HEK293 (cell line): Measurements from ENCODE around the gene TEX19.

ENCODE experiments used
- CTCF ChIA-PET: fragments of 350-600 bp; formaldehyde crosslinking; extraction: SDS; loops from one replicate; lab custom pipeline; 2021; ENCODE audit warnings: antibody characterized with exemption; lab: Yijun Ruan, JAX
- POLR2A ChIA-PET: fragments of 300-600 bp; formaldehyde crosslinking; extraction: SDS; loops from one replicate; lab custom pipeline; 2020; ENCODE audit warnings: antibody characterized with exemption, inconsistent platforms; lab: Yijun Ruan, JAX
- H3K27ac ChIP-seq: fragments of 200-500 bp; sonication (Bioruptor generic); 2 replicates; pipeline ENCODE4 v1.5.1; 2014; ENCODE audit warnings: low read depth, low read length, control low read depth, inconsistent platforms; ENCODE audit errors: extremely low read depth
- H3K36me3 ChIP-seq, 2 experiments: fragments of 200-500 bp in 1 of 2; sonication (Bioruptor generic) in 1 of 2; 1 replicate in 1 of 2; 2 replicates in 1 of 2; pipeline ENCODE4 v1.5.1; 2014 to 2017; ENCODE audit warnings: inconsistent platforms in 2 of 2, low read length in 2 of 2; ENCODE audit not compliant: control insufficient read depth in 2 of 2, insufficient read depth in 1 of 2
- H3K4me1 ChIP-seq: fragments of 200-500 bp; sonication (Bioruptor generic); 2 replicates; pipeline ENCODE4 v1.5.1; 2014; ENCODE audit warnings: mild to moderate bottlenecking, low read length, inconsistent platforms; ENCODE audit not compliant: control insufficient read depth, insufficient read depth
- H3K4me3 ChIP-seq: 2 replicates; pipeline ENCODE4 v1.5.1; 2011; ENCODE audit warnings: low read depth, mild to moderate bottlenecking, control low read depth, low read length, moderate library complexity
- H3K9me3 ChIP-seq: fragments of 200-500 bp; sonication (Bioruptor generic); 2 replicates; pipeline ENCODE4 v1.5.1; 2014; ENCODE audit warnings: low read depth, low read length, inconsistent platforms; ENCODE audit not compliant: control insufficient read depth, insufficient read depth
- OVOL3 ChIP-seq: fragments of 450-650 bp; formaldehyde crosslinking; IDR thresholded peaks from 2 replicates; pipeline ENCODE4 v1.5.1; 2016; ENCODE audit warnings: missing biosample characterization, missing genetic modification characterization
- TCF7L2 ChIP-seq: IDR thresholded peaks from 2 replicates; pipeline ENCODE4 v1.6.1; 2011; ENCODE audit warnings: low read depth, mild to moderate bottlenecking, inconsistent platforms, low read length, moderate library complexity, borderline replicate concordance
- TRIM28 ChIP-seq: IDR thresholded peaks from 2 replicates; pipeline ENCODE4 v1.6.1; 2011; ENCODE audit warnings: low read length, control low read depth, borderline replicate concordance
- ZNF16 ChIP-seq: fragments of 450-650 bp; formaldehyde crosslinking; IDR thresholded peaks from 2 replicates; pipeline ENCODE4 v1.5.1; 2016; ENCODE audit warnings: low read depth, missing biosample characterization, missing genetic modification characterization
- ZNF202 ChIP-seq: fragments of 450-650 bp; formaldehyde crosslinking; IDR thresholded peaks from 2 replicates; pipeline ENCODE4 v1.5.1; 2016; ENCODE audit warnings: missing biosample characterization, missing genetic modification characterization, borderline replicate concordance
- ZNF23 ChIP-seq: fragments of 450-650 bp; formaldehyde crosslinking; IDR thresholded peaks from 2 replicates; pipeline ENCODE4 v1.5.1; 2016; ENCODE audit warnings: missing biosample characterization, missing genetic modification characterization, borderline replicate concordance
- ZNF37A ChIP-seq: fragments of 450-650 bp; IDR thresholded peaks from 2 replicates; pipeline ENCODE4 v1.5.1; 2018; ENCODE audit warnings: missing biosample characterization, missing genetic modification characterization
- ZNF394 ChIP-seq: fragments of 450-650 bp; formaldehyde crosslinking; IDR thresholded peaks from 2 replicates; pipeline ENCODE4 v1.5.1; 2016; ENCODE audit warnings: missing biosample characterization, missing genetic modification characterization, mild to moderate bottlenecking, moderate library complexity, borderline replicate concordance
- ZNF404 ChIP-seq: fragments of 450-650 bp; formaldehyde crosslinking; IDR thresholded peaks from 2 replicates; pipeline ENCODE4 v1.5.1; 2017; ENCODE audit warnings: missing biosample characterization, missing genetic modification characterization
- ZNF626 ChIP-seq: fragments of 450-650 bp; sonication (Bioruptor Pico); formaldehyde crosslinking; IDR thresholded peaks from 2 replicates; pipeline ENCODE4 v1.5.1; 2018; ENCODE audit warnings: missing biosample characterization, missing genetic modification characterization, inconsistent platforms
- ZNF837 ChIP-seq: fragments of 450-650 bp; formaldehyde crosslinking; IDR thresholded peaks from 2 replicates; pipeline ENCODE4 v1.5.1; 2016; ENCODE audit warnings: missing biosample characterization, missing genetic modification characterization
- ZSCAN23 ChIP-seq: fragments of 450-650 bp; formaldehyde crosslinking; IDR thresholded peaks from 2 replicates; pipeline ENCODE4 v1.5.1; 2016; ENCODE audit warnings: missing biosample characterization, missing genetic modification characterization
- TF ChIP-seq, protein P1 (sequence below): fragments of 450-650 bp; formaldehyde crosslinking; IDR thresholded peaks from 2 replicates; pipeline ENCODE4 v1.5.1; 2016; ENCODE audit warnings: missing biosample characterization, missing genetic modification characterization
- TF ChIP-seq, protein P2 (sequence below): fragments of 450-650 bp; formaldehyde crosslinking; IDR thresholded peaks from 2 replicates; pipeline ENCODE4 v1.5.1; 2016; ENCODE audit warnings: missing biosample characterization, missing genetic modification characterization
- TF ChIP-seq, protein P3 (sequence below): fragments of 450-650 bp; formaldehyde crosslinking; IDR thresholded peaks from 2 replicates; pipeline ENCODE4 v1.5.1; 2016; ENCODE audit warnings: missing biosample characterization, missing genetic modification characterization
- TF ChIP-seq, protein P4 (sequence below): fragments of 450-650 bp; formaldehyde crosslinking; IDR thresholded peaks from 2 replicates; pipeline ENCODE4 v1.5.1; 2017; ENCODE audit warnings: missing biosample characterization, missing genetic modification characterization
- TF ChIP-seq, protein P5 (sequence below): fragments of 450-650 bp; formaldehyde crosslinking; IDR thresholded peaks from 2 replicates; pipeline ENCODE4 v1.5.1; 2016; ENCODE audit warnings: missing biosample characterization, missing genetic modification characterization

The TEX19 gene

DNA sequence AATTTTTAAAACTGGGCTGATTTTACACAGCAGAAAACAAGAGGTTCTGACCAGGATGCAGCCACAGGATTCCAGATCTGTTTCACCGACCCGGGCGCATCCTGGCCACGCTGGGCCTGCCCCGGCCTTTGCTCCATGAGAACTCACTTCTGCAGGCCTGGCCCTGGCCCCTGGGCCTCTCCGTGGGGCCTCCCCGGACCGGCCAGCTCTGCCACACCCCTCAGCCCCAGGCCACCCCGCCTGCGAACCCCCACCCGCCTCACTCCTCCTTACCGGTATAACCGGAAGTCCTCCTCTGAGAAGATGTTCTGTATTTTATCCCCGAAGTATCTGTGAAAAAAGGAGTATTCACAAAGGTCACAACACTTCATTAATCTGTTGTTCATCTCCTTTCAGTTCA is 46.0 kb downstream of the TEX19 start:
- no peaks in the 10 kb centered on the region for H3K9me3 ChIP-seq
- H3K36me3 ChIP-seq: peaks cover 8 to 30% of the 10 kb centered on the region in 2 experiments; a peak in 2 of 3 replicates
- H3K27ac ChIP-seq: no peak overlapping the region
- TF ChIP-seq, protein P1, sequence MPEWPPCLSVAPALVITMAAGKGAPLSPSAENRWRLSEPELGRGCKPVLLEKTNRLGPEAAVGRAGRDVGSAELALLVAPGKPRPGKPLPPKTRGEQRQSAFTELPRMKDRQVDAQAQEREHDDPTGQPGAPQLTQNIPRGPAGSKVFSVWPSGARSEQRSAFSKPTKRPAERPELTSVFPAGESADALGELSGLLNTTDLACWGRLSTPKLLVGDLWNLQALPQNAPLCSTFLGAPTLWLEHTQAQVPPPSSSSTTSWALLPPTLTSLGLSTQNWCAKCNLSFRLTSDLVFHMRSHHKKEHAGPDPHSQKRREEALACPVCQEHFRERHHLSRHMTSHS: no peak
- no peak for TF ChIP-seq TRIM28
- TF ChIP-seq ZNF404 (tag by site-specific recombination): no peak
- no peak for TF ChIP-seq ZNF626 (tag by site-specific recombination)
- no peak for TF ChIP-seq ZNF394 (tag by site-specific recombination)
- TF ChIP-seq, protein P2, sequence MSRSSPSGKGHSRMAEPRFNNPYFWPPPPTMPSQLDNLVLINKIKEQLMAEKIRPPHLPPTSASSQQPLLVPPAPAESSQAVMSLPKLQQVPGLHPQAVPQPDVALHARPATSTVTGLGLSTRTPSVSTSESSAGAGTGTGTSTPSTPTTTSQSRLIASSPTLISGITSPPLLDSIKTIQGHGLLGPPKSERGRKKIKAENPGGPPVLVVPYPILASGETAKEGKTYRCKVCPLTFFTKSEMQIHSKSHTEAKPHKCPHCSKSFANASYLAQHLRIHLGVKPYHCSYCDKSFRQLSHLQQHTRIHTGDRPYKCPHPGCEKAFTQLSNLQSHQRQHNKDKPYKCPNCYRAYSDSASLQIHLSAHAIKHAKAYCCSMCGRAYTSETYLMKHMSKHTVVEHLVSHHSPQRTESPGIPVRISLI (tag by site-specific recombination): no peak
- no peak for TF ChIP-seq ZNF37A (tag by site-specific recombination)
- TF ChIP-seq, protein P3, sequence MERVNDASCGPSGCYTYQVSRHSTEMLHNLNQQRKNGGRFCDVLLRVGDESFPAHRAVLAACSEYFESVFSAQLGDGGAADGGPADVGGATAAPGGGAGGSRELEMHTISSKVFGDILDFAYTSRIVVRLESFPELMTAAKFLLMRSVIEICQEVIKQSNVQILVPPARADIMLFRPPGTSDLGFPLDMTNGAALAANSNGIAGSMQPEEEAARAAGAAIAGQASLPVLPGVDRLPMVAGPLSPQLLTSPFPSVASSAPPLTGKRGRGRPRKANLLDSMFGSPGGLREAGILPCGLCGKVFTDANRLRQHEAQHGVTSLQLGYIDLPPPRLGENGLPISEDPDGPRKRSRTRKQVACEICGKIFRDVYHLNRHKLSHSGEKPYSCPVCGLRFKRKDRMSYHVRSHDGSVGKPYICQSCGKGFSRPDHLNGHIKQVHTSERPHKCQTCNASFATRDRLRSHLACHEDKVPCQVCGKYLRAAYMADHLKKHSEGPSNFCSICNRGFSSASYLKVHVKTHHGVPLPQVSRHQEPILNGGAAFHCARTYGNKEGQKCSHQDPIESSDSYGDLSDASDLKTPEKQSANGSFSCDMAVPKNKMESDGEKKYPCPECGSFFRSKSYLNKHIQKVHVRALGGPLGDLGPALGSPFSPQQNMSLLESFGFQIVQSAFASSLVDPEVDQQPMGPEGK (tag by site-specific recombination): no peak
- no peak for TF ChIP-seq ZNF837 (tag by site-specific recombination)
- no peak for TF ChIP-seq ZNF16 (tag by site-specific recombination)
- TF ChIP-seq OVOL3 (tag by site-specific recombination): no peak
- TF ChIP-seq, protein P4, sequence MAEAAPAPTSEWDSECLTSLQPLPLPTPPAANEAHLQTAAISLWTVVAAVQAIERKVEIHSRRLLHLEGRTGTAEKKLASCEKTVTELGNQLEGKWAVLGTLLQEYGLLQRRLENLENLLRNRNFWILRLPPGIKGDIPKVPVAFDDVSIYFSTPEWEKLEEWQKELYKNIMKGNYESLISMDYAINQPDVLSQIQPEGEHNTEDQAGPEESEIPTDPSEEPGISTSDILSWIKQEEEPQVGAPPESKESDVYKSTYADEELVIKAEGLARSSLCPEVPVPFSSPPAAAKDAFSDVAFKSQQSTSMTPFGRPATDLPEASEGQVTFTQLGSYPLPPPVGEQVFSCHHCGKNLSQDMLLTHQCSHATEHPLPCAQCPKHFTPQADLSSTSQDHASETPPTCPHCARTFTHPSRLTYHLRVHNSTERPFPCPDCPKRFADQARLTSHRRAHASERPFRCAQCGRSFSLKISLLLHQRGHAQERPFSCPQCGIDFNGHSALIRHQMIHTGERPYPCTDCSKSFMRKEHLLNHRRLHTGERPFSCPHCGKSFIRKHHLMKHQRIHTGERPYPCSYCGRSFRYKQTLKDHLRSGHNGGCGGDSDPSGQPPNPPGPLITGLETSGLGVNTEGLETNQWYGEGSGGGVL (tag by site-specific recombination): no peak
- TF ChIP-seq ZNF23 (tag by site-specific recombination): no peak
- no peak for TF ChIP-seq TCF7L2
- TF ChIP-seq, protein P5, sequence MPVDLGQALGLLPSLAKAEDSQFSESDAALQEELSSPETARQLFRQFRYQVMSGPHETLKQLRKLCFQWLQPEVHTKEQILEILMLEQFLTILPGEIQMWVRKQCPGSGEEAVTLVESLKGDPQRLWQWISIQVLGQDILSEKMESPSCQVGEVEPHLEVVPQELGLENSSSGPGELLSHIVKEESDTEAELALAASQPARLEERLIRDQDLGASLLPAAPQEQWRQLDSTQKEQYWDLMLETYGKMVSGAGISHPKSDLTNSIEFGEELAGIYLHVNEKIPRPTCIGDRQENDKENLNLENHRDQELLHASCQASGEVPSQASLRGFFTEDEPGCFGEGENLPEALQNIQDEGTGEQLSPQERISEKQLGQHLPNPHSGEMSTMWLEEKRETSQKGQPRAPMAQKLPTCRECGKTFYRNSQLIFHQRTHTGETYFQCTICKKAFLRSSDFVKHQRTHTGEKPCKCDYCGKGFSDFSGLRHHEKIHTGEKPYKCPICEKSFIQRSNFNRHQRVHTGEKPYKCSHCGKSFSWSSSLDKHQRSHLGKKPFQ (tag by site-specific recombination): no peak
- H3K4me3 ChIP-seq: no peak overlapping the region
- CTCF ChIA-PET: no interaction called here
- POLR2A ChIA-PET: no interaction called here
- no peaks in the 10 kb centered on the region for H3K4me1 ChIP-seq

DNA sequence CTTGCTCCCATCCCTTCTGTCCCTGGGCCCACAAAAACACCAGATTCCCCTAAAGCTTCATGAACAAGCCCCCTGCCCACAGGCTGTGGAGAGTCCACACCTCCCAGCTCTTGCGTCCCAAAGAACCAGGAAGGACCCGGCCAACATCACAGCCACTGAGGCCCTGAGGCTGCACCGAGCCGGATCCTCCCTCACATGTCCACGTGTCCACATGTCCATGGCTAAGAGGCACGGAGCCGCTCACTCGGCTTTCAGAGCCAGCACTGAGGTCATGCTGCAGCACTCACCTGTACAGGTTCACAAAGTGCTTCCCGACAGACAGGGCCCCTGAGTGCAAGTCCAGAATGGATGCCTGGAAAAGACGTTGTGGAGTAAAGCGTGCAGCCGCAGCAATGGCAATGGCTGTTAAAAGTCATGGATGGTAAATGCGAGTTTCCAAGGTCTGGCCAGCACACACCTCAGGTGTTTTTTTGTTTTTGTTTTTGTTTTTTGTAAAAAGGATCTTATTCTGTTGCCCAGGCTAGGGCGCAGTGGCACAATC is 47.2 kb downstream of the TEX19 start:
- ChIA-PET POLR2A (no interaction called here), CTCF (interaction anchor here (0.6 kb wide), 1 partner anchor 18 kb away, joined by 3 read pairs; no protein-coding TSS in a partner anchor)
- H3K36me3 ChIP-seq: peaks cover 8 to 30% of the 10 kb centered on the region in 2 experiments; a peak in 2 of 3 replicates
- H3K4me1 ChIP-seq: no peaks in the 10 kb centered on the region
- no peaks in the 10 kb centered on the region for H3K9me3 ChIP-seq
- TF ChIP-seq ZSCAN23 (tag by site-specific recombination) (no peak), ZNF202 (tag by site-specific recombination) (no peak)
- TF ChIP-seq, all 188 proteins: peak for 0
- H3K27ac ChIP-seq: no peak overlapping the region
- no peak overlapping the region for H3K4me3 ChIP-seq
